K562 (cell line): ENCODE measurements around the gene WDR72.

Source experiments
- JUN ChIP-seq, 2 experiments: sonication (generic) in 1 of 2; formaldehyde crosslinking in 1 of 2; IDR thresholded peaks; 2 replicates each; pipeline versions ENCODE4 v1.6.1 to v1.8.0; 2012 to 2022; ENCODE audit warnings: borderline replicate concordance in 2 of 2, mild to moderate bottlenecking in 2 of 2, improper control_type of control experiment in 1 of 2, low read depth in 1 of 2, low read length in 1 of 2, missing genetic modification reagents in 1 of 2
- RFX5 ChIP-seq: IDR thresholded peaks from 2 replicates; pipeline ENCODE4 v1.6.1; 2011; ENCODE audit warnings: low read depth, mild to moderate bottlenecking, improper control_type of control experiment, low read length
- ZNF274 ChIP-seq: IDR thresholded peaks from 2 replicates; pipeline ENCODE4 v1.6.1; 2011; ENCODE audit warnings: low read depth, mild to moderate bottlenecking, low read length, moderate library complexity, borderline replicate concordance
- TF ChIP-seq, protein P1 (sequence below): sonication (generic); formaldehyde crosslinking; IDR thresholded peaks from 2 replicates; pipeline ENCODE4 v1.8.0; 2022; ENCODE audit warnings: mild to moderate bottlenecking, missing genetic modification reagents, borderline replicate concordance

DNA sequence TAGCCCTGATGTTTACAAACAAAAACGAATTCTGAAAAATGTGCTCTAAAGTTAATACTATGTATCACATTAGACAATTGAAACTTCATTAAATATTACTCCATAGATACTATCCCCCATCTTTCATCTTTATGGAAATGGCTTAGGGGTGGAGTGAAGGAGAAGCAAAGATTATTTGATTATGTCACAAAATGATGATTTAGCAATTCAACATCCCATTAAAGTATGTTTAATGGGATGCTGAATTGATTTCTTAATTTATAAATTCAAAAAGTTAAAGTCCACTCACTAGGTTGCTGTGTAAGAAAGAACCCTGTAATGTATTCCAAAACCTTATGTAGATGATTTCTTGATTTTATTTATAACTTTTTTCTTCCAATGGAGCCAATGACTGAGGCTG lies 201.1 kb downstream of the WDR72 start:
- TF ChIP-seq, protein P1, sequence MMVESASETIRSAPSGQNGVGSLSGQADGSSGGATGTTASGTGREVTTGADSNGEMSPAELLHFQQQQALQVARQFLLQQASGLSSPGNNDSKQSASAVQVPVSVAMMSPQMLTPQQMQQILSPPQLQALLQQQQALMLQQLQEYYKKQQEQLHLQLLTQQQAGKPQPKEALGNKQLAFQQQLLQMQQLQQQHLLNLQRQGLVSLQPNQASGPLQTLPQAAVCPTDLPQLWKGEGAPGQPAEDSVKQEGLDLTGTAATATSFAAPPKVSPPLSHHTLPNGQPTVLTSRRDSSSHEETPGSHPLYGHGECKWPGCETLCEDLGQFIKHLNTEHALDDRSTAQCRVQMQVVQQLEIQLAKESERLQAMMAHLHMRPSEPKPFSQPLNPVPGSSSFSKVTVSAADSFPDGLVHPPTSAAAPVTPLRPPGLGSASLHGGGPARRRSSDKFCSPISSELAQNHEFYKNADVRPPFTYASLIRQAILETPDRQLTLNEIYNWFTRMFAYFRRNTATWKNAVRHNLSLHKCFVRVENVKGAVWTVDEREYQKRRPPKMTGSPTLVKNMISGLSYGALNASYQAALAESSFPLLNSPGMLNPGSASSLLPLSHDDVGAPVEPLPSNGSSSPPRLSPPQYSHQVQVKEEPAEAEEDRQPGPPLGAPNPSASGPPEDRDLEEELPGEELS (CRISPR knock-in tag) = no peak
- TF ChIP-seq ZNF274 (no peak), JUN (IDR thresholded peaks at IDR 0.05; ENCODE audit: borderline replicate concordance, low read depth, low read length) (no peak), JUN (CRISPR knock-in tag; IDR thresholded peaks at IDR 0.05; ENCODE audit: borderline replicate concordance) (no peak), RFX5 (no peak)
